ENCODE measurements around the gene RMI1. TPM values are rescaled to one million over a fixed set of nuclear protein-coding genes. Genes with fewer than 3 reads are reported as not detected.
A peak's percentile ranks its signal among the peaks of the same experiment; 100 is the strongest.

The RMI1 gene
- total RNA-seq, 1 donor from 2014 or later, result 3.9 TPM

- no peak for DNase-seq (ENCODE audit: low spot score)
- intact Hi-C loops (cut with DNase I), result no loop called here
Measured at GRCh38 chr9:83965350-83966208, 15.0 kb upstream of the RMI1 start.

- DNase-seq (ENCODE audit: low spot score), result no peak
- intact Hi-C loops (cut with DNase I), result no loop called here
Measured at GRCh38 chr9:83966209-83966582, 14.4 kb upstream of the RMI1 start.

GRCh38 chr9:83967073-83967472 is 13.5 kb upstream of the RMI1 start:
- intact Hi-C loops (cut with DNase I), result no loop called here
- no peak for DNase-seq (ENCODE audit: low spot score)

- intact Hi-C loops (cut with DNase I), result no loop called here
- no peak for DNase-seq (ENCODE audit: low spot score)
Measured at GRCh38 chr9:83969602-83970001, 11.0 kb upstream of the RMI1 start.

GRCh38 chr9:83971485-83971884 is 9.1 kb upstream of the RMI1 start:
- intact Hi-C loops (cut with DNase I), result no loop called here
- DNase-seq (ENCODE audit: low spot score), result no peak

GRCh38 chr9:83972286-83972685 is 8.3 kb upstream of the RMI1 start:
- intact Hi-C loops (cut with DNase I), result no loop called here
- DNase-seq (ENCODE audit: low spot score), result no peak

GRCh38 chr9:83975300-83975699 is 5.3 kb upstream of the RMI1 start:
- intact Hi-C loops (cut with DNase I), result loop anchor here (5.0 kb wide), 1 partner anchor 87 kb away; no protein-coding TSS in a partner anchor
- no peak for DNase-seq (ENCODE audit: low spot score)

GRCh38 chr9:83976372-83976771 is 4.2 kb upstream of the RMI1 start:
- no peak for DNase-seq (ENCODE audit: low spot score)
- intact Hi-C loops (cut with DNase I), result loop anchor here (5.0 kb wide), 1 partner anchor 86 kb away; no protein-coding TSS in a partner anchor

GRCh38 chr9:83977196-83977595 is 3.4 kb upstream of the RMI1 start:
- intact Hi-C loops (cut with DNase I), result loop anchor here (5.0 kb wide), 1 partner anchor 85 kb away; no protein-coding TSS in a partner anchor
- no peak for DNase-seq (ENCODE audit: low spot score)

GRCh38 chr9:83978992-83979811 is 1.4 kb upstream of the RMI1 start:
- peak; percentile 95 for DNase-seq (ENCODE audit: low spot score)

GRCh38 chr9:83979812-83980394 is 702 bp upstream of the RMI1 start, which contains the start of gene HNRNPK:
Gene HNRNPK (minus strand): TSS chr9:83980215. CDS start chr9:83978252, 1,963 bp downstream.
- intact Hi-C loops (cut with DNase I), result loop anchor here (5.0 kb wide), 2 partner anchors 82 to 192 kb away; no protein-coding TSS in a partner anchor
- peak; percentile 100 for DNase-seq (ENCODE audit: low spot score)

More at GRCh38 chr9:83978992-83979811, 1.4 kb upstream of the RMI1 start:
- intact Hi-C loops (cut with DNase I), result loop anchor here (5.0 kb wide), 1 partner anchor 83 kb away; no protein-coding TSS in a partner anchor

GRCh38 chr9:83981126-83981871 is 694 bp downstream of the RMI1 start:
- intact Hi-C loops (cut with DNase I), result loop anchor here (5.0 kb wide), 1 partner anchor 191 kb away; no protein-coding TSS in a partner anchor
- DNase-seq (ENCODE audit: low spot score), result peak; percentile 79

- intact Hi-C loops (cut with DNase I), result no loop called here
- no peak for DNase-seq (ENCODE audit: low spot score)
Measured at GRCh38 chr9:83986195-83986594, 5.6 kb downstream of the RMI1 start.

- intact Hi-C loops (cut with DNase I), result no loop called here
Measured at GRCh38 chr9:83986765-83987401, 6.3 kb downstream of the RMI1 start.

GRCh38 chr9:83987402-83987791 is 6.8 kb downstream of the RMI1 start:
- intact Hi-C loops (cut with DNase I), result no loop called here
- DNase-seq (ENCODE audit: low spot score), result no peak

More at GRCh38 chr9:83986765-83987401, 6.3 kb downstream of the RMI1 start:
- DNase-seq (ENCODE audit: low spot score), result no peak

- intact Hi-C loops (cut with DNase I), result no loop called here
- DNase-seq (ENCODE audit: low spot score), result no peak
Measured at GRCh38 chr9:83988411-83988810, 7.8 kb downstream of the RMI1 start.

GRCh38 chr9:83991355-83991754 is 10.8 kb downstream of the RMI1 start:
- intact Hi-C loops (cut with DNase I), result no loop called here
- DNase-seq (ENCODE audit: low spot score), result no peak

- intact Hi-C loops (cut with DNase I), result no loop called here
- DNase-seq (ENCODE audit: low spot score), result no peak
Measured at GRCh38 chr9:83992407-83992806, 11.8 kb downstream of the RMI1 start.

GRCh38 chr9:83992901-83993300 is 12.3 kb downstream of the RMI1 start:
- intact Hi-C loops (cut with DNase I), result no loop called here
- no peak for DNase-seq (ENCODE audit: low spot score)

All from cardiac septum (tissue), 1 donor.